GM10847 (cell line): ENCODE results near the gene RADIL.

Experiments used
- POLR2A ChIP-seq: IDR thresholded peaks from 2 replicates; pipeline ENCODE4 v1.6.1; 2011; ENCODE audit not compliant: insufficient read length; ENCODE audit errors: extremely low read depth

RADIL gene

DNA sequence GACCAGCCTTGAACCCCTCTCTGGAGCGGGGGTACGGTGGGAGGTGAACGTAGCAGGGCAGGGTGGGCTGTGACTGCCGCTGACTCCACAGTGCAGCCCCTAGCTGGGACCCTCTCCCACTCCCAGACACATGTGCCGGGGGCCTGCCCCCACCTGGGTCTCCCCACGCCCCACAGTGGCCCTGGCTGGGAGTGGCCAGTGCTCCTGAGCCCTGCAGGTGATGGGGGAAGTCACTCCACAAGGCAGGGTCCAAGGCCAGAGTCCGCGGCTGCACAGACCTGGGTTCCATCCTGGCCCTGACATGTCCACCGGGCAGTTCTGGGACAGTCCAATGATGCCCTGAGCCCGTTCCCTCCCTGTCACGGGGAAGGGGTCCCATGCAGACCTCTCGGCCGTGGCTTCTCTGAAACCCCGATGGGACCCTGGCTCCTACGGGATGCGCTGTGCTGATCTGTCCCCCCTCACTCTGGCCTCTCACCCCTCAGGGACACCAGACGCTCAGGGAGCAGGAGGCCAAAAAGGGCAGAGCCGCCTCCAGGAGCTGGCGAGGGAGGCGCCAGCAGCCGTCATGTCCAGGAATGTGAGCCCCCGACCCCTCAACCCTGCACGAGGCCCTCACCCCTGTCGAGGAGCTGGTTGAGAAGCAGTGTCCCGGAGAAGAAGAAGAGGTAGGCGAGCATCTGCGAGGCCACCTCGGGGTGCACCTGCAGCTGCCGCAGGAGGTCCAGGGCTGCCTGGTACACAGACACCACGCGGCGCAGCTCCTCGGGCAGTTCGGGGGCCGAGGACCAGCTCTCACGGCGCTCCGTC is 67.7 kb downstream of the RADIL start:
- TF ChIP-seq POLR2A, result no peak

DNA sequence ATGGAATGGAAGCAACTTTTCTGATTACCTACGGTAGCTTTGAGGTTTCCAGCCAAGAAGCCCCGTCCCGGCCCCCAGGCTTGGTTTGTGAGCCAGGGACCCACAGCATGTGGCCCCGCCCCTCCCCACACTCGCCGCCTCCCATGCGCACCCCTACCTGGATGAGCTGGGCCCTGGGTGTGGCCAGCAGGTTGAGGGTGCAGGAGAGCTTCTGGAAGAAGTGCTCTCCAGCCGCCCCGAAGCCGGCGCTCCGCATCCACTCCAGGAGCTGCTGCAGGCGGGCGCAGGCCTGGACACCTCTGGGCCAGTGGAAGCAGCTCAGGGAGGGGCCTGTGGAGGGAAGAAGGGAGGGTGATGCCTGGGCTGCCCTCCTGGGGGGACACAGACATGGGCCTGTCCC is 68.4 kb downstream of the RADIL start:
- TF ChIP-seq POLR2A, result no peak

DNA sequence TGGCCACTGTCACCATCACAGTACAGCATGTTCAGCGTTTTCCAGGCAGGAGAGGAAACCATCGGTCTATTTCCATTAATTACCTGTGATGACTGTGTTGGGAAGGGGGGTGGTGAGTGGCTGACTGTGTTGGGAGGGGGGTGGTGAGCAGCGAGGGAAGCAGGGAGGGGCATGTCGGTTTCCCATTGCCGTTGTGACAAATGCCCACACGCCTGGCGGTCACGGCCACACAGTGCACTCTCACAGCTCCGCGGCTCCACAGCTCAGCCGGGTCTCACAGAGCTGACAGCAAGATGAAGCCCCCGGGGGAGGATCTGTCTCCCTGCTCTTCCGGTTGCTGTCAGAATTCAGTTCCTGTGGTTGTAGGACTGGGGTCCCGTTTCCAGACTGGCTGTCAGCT is 69.1 kb downstream of the RADIL start:
- no peak for TF ChIP-seq POLR2A

DNA sequence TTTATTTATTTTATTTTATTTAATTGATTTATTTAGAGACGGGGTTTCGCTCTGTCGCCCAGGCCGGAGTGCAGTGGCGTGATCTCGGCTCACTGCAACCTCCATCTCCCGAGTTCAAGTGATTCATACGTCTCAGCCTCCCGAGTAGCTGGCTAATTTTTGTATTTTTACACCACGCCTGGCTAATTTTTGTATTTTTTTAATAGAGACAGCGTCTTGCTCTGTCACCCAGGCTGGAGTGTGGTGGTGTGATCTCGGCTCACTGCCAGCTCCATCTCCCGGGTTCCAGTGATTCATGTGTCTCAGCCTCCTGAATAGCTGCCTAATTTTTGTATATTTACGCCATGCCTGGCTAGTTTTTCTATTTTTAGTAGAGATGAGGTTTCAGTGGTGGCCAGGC is 73.8 kb downstream of the RADIL start:
- TF ChIP-seq POLR2A, result no peak

DNA sequence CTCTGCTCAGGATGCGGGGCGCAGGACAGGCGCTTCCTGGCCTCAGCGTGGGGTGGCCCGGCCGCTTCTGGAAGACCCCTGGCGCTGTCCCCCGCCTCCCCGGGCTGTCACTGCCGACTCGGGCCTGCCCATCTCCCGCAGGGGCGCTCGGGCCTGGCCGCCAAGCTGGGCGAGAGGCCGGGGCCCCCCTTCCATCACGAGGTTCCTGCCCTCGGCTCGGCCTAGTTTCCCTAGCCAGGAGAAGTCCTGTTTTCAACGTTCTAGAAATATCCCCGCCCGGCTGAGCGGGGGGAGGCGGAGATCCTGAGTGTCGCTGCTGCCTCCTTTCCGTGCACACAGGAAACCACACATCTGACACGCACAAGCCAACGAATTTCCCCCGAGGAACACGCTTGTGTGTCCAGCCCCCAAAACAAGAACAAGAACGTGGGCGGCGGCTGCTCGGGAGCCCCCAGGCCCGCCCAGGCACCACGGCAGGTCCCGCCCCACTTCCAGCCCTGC is 74.4 kb downstream of the RADIL start:
- no peak for TF ChIP-seq POLR2A

DNA sequence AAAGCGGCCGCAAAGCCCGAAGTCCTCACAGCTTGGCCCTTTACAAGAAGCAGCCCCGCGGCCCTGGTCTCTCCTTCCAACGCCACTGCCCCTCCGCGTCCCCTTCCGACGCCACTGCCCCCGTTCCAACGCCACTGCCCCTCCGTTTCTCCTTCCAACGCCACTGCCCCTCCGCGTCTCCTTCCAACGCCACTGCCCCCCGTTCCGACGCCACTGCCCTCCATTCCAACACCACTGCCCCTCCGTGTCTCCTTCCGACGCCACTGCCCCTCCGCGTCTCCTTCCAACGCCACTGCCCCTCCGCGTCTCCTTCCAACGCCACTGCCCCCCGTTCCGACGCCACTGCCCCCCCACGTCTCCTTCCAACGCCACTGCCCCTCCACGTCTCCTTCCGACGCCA is 75.0 kb downstream of the RADIL start:
- TF ChIP-seq POLR2A, result no peak

DNA sequence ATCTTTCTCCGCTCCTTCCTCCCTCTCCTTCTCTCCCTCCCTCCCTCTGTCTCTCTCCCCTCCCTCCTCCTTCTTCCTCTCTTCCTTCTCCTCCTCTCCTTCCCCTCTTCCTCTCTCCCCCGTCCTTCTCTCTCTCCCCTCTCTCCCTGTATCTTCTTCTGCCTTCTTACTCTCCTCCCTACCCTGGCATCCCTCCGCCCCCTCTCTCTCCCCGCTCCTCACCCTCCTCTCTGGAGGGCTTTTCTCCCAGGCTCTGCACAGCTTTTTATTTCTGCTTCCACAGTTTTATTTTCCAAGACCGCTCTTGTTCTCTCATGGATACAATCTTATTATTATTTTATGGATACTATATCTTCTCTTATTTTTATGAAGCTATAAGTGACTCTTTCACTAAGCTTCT is 75.5 kb downstream of the RADIL start:
- no peak for TF ChIP-seq POLR2A

DNA sequence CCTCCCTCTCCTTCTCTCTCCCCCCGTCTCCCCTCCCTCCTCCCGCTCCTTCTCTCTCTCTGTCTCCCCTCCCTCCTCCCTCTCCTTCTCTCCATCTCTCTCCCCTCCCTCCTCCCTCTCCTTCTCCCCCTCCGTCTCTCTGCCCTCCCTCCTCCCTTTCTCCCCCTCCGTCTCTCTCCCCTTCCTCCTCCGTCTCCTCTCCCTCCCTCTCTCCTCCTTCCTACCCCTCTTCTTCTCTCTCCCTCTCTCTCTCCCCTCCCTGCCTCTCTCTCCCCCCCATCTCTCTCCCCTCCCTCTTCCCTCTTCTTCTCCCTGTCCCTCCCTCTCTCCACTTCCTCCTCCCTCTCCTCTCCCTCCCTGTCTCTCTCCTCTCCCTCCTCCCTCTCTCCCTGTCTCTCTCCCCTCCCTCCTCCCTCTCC is 75.9 kb downstream of the RADIL start:
- TF ChIP-seq POLR2A, result no peak

DNA sequence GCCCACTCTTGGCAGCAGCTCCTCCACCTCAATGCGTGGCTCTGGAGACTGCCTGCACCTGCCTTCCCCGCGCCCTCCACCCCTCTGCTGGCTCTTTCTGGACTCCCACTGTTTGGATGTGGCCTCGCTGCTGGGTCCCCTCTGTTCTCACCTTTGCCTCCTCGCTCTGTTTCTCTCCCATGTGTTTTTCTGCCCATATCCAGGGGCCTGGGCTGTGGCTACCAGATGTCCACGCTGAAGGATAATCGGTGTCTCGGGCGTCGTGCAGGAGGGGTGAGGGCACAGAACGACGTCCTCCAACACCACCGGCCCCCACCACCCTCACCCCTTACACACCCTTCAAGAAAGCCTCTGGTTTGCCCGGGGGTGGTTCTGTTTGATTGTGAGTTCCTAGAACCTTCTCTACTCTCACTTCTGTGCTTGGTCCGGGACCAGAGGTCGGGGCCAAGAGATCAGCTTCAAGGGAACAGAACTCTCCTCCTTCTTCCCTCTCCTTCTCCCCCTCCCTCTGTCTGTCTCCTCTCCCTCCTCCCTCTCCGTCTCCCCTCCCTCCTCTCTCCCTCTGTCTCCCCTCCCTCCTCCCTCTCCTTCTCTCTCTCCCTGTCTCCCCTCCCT is 76.4 kb downstream of the RADIL start:
- TF ChIP-seq POLR2A, result no peak

DNA sequence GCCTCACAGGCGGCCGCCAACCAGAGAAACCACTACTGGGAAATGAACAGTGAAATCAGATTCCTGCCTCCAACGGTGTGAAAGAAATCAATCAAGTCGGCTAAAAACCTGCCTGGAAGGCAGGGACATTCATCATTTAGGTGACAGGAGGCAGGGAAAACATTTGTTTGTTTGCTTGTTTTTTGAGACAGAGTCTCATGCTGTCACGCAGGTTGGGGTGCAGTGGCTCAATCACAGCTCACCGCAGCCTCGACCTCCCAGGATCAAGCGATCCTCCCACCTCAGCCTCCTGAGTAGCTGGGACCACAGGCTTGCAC is 77.6 kb downstream of the RADIL start:
- no peak for TF ChIP-seq POLR2A

DNA sequence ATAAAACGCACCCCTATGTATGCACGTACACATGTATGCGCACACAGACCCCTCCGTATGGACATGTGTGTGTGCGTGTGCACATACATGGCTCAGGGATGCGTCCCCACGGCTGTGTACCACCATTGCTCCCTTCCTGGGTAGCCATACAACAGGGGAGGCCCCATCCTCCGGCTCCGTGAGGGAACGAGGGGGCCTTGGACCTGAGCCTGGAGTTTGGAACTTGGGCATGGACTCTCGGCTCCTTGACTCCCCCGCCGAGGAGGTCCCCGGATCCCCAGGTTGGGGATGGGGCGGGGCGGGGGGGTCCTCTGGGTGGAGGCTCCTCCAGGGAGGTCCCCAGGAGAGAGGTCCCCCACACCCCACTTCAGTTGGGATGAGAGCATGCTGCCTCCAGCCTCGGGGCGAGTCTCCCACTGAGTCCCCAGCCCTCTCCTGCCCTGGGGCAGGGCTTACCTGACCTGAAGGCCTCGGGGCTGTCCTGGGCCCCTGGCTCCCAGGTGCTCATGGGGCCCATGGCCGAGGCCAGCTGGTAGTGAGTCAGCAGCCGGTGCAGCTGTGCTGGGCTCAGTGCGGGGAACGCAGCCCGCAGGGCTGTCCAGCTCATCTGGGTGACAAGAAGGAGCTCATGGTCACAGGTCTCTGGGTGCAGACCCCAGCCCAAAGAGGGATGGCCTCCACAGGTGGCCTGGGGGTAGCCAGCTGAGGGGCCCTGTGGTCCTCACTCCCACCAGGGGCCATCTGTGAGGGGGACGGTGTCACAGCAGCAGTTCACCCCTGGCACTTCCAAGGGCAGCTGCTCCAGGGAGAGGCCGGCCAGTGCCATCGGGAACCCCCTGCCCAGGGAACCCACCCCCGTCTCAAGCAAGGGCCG is 78.2 kb downstream of the RADIL start:
- TF ChIP-seq POLR2A, result no peak

DNA sequence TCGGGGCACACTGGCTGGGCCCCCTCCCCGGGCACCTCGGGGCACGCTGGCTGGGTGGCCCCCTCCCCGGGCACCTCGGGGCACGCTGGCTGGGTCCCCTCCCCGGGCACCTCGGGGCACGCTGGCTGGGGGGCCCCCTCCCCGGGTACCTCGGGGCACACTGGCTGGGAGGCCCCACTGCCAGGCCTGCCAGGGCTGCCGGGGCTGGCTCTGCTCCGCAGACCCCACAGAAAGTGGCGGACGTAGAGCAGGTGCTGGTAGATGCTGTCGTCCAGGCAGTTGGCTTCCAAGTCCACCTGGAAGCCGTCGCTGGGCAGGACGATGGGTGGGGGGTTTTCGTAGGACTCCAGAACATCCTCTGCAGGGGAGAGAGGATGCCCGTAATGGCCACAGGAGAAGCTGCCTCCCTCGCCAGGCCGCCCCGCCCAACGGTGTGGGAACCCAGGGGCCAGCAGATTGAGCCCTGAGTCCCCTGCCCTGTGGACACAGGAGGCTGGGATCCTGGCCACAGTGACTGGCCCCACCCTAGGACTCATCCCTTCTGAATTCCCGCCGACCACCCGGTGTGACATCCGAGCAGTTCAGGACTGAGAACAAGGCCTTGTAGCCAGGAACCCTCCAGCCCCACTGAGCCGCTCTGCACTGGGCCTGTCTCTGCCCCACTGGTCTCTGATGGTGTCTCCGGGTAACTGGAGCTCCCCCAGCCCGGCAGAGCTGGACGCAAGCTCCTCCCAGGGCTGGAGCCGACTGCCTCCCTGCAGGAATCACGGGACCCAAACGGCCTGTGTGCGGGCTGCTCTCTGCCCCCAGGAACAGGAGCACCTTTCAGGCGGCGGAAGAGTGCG is 79.9 kb downstream of the RADIL start:
- no peak for TF ChIP-seq POLR2A

DNA sequence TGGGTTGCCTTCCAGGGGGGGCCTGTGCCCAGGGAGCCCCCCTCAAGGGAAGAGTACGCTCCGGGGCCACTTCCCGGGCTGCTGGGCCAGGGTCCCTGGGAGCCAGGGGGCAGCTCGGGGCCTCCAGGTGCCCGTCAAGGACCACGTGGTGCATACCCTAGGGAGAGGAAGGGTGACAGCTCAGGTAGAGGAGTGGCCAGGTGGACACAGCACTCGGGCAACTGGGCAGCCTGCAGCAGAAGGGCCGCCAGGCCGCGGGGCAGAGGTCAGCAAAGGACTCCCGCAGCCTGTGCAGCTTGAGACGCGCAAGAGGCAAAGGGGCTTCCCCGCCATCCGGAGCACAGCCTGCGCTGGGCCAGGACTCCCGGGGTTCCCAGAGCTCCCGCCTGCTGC is 81.7 kb downstream of the RADIL start:
- TF ChIP-seq POLR2A, result no peak

DNA sequence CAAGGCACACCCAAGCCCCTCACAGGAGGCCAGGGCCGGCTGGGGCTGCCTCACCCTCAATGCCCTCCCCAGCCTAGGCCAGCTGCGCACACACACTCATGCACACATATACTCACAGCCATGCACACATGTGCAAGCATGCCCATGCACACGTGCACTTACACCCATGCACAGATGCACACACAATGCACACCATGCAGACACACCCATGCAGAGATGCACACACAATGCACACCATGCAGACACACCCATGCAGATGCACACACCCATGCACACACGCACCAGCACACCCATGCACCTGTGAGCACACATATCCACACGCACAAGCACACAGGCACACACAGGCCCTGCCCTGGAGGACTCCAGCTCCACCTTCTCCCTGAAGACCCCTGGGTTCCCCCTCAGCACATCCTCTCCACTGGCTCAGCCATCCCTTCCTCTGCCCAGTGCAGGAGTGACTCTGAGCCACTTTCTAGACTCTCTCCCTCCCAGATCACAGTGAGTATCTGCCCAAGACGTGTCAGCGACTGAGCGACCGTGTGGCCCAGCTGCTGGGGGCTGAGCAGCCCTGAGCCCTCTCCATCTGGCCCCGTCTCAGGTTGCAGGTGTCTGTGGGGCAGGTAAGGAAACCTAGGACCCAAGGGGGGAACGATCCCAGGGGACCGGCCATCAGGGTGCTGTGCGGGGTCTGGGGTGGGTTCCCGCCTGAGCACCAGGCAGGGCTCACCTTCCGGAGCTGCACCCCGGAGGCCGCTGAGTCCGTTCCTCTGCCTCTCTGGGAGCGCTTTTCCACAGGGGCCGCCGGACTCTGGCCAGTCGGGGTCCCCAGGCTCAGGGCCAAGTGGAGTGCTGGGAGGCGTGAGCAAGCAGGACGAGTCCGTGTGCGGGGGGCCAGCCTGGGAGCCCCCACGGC is 82.3 kb downstream of the RADIL start:
- no peak for TF ChIP-seq POLR2A
